Body of pancreas (tissue), 4 donors: Measurements from ENCODE around the gene EBF3.

ENCODE experiments used
- POLR2A ChIP-seq, 3 donors: fragments of 450-650 bp; IDR thresholded peaks; one replicate each; pipeline ENCODE4 v1.6.1; 2016; ENCODE audit warnings: antibody characterized with exemption in 3 of 3, mild to moderate bottlenecking in 2 of 3
- TF ChIP-seq, protein P1 (sequence below), 7 experiments: fragments of 450-650 bp in 4 of 7; fragments of 200-600 bp in 3 of 7; sonication (generic) in 3 of 7; IDR thresholded peaks; one replicate each; pipeline ENCODE4 v1.5.1; 2016 to 2019; ENCODE audit warnings: antibody characterized with exemption in 7 of 7

DNA sequence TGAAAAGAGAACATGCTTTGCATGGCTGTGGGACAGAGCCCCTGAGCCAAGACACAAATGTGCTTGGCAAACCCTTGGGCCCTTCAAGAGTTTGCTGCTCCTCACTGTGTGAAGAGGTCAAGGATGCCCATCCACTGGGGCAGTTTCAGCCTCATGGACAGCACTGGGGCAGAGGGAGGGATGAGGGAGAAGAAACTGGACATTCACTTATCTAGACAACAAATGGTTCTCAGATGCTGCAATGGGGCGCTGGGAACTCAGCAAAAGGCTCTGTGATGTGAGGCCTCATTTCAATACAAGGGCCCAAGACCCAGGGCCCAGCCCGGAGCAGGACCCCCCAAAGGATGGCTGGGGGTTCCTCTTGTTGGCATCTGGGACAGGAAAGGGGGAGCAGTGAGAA, 49.1 kb downstream of the EBF3 start:
- TF ChIP-seq, protein P1, sequence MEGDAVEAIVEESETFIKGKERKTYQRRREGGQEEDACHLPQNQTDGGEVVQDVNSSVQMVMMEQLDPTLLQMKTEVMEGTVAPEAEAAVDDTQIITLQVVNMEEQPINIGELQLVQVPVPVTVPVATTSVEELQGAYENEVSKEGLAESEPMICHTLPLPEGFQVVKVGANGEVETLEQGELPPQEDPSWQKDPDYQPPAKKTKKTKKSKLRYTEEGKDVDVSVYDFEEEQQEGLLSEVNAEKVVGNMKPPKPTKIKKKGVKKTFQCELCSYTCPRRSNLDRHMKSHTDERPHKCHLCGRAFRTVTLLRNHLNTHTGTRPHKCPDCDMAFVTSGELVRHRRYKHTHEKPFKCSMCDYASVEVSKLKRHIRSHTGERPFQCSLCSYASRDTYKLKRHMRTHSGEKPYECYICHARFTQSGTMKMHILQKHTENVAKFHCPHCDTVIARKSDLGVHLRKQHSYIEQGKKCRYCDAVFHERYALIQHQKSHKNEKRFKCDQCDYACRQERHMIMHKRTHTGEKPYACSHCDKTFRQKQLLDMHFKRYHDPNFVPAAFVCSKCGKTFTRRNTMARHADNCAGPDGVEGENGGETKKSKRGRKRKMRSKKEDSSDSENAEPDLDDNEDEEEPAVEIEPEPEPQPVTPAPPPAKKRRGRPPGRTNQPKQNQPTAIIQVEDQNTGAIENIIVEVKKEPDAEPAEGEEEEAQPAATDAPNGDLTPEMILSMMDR (IDR thresholded peaks at IDR 0.05): no peak
- TF ChIP-seq POLR2A (IDR thresholded peaks at IDR 0.05): no peak
